ENCODE measurements around the gene PACC1.
"Not testable (repeated sequence)": the region's sequence is repeated elsewhere in the genome, so short reads cannot be mapped to it uniquely, and the experiment has no call there.

Gene PACC1

DNA sequence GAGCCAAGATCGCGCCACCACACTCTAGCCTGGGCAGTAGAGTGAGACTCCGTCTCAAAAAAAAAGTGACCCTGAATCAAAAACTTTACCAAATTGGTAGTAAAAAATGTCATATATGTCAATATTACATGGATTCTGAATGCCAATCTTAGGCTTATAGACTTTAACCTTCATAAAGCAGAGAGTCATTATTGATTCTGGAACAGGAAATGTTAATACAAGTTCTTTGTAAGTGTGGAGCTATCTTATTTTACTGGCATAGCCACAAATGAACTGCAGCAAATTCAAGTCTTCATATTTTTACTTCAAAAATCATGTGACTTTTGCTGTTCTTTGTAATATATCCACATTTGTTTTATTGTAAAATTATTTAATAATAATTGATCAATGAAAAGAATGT is 88.1 kb downstream of the PACC1 start:
- DNase-seq = no peak

GRCh38 chr1:212323066-212323465 is 91.6 kb downstream of the PACC1 start:
- DNase-seq = no peak

DNA sequence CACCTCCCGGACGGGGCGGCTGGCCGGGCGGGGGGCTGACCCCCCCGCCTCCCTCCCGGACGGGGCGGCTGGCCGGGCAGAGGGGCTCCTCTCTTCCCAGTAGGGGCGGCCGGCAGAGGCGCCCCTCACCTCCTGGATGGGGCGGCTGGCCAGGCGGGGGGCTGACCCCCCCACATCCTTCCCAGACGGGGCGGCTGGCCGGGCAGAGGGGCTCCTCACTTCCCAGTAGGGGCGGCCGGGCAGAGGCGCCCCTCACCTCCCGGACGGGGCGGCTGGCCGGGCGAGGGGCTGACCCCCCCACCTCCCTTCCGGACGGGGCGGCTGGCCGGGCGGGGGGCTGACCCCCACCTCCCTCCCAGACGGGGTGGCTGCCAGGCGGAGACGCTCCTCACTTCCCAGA is 93.7 kb downstream of the PACC1 start:
- DNase-seq = not testable (repeated sequence)

DNA sequence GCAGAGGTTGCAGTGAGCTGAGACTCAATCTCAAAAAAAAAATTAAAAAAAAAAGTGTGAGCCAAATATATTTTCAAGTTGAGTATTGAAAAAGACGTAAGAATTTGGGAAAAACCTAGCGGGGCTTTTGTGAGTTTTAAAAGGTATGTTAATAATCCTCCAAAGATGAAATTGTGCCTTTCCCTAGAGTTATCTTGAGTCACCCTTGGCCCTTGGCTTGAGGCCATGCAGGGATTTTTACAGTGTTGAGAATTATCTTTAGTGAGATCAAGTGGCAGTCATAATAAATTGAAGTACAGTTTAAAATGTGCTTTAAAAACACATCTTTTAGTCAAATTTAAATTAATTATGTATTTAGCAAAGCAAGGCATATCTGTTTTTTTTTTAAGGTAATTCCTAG is 96.8 kb downstream of the PACC1 start:
- DNase-seq = no peak

GRCh38 chr1:212315907-212316306 is 98.8 kb downstream of the PACC1 start:
- DNase-seq = no peak

DNA sequence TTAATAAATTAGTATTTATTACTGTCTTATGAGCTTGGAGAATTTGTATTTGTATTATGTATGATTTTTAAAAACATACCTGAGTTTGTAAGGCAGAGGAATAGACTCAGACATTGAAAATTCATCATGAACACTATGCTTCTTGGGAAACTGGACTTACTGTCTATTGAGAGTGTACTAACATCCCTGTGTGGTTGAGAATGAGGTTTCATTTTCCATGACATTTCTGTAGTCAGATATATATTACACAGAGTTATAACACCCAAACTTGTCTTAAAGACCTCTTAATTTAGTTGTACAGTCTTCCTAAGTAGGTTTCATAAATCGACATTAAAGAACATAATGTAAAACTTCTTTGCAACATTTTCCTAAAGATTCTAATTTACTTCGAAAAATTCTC is 99.5 kb downstream of the PACC1 start:
- DNase-seq = no peak
